Measurements from ENCODE around the gene GPR137.
A peak's percentile ranks its signal among the peaks of the same experiment; 100 is the strongest.

Gene GPR137

DNA sequence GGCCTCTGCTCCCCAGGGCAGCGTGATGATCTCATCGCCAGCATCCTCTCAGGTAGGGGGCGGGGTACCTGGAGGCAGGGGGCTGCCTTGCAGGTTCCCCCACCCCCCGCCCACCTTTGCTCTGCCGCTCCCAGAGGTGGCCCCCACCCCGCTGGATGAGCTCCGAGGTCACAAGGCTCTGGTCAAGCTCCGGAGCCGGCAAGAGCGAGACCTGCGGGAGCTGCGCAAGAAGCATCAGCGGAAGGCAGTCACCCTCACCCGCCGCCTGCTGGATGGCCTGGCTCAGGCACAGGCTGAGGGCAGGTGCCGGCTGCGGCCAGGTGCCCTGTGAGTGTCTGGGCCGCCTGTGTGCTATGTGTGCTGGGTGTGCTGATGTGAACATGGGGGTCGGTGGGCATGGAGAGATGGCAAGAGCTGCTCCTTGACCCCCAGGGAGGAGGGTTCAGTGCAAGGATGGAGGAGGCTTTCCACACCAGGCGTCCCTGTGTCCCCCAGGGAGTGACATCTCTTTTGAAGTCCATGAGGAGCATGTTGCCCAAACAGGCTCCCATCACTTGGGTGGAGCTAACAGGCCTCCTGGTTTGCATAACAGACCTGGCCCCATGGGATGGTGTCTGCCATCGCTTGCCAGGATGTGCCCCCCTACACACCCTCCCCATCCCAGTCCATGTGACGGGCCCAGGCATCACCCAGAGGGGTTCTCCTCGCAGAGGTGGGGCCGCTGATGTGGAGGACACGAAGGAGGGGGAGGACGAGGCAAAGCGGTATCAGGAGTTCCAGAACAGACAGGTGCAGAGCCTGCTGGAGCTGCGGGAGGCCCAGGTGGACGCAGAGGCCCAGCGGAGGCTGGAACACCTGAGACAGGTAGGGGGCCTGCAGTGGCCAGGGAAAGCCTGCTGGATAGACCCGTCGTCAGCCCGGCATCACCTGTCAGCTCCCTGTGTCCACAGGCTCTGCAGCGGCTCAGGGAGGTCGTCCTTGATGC lies 20.2 kb upstream of the GPR137 start:
- Histone ChIP-seq H3K27ac (ENCODE audit: low read length) (no peak overlapping the region), H3K4me1 (ENCODE audit: control insufficient read depth, insufficient read depth, low read length) (peaks cover 24% of the 10 kb centered on the region), H3K9ac (ENCODE audit: low read length in 2 of 2) (no peak overlapping the region), H3K36me3 (ENCODE audit: control insufficient read depth in 2 of 2, insufficient read depth in 2 of 2, low read length in 2 of 2) (peaks cover 12 to 27% of the 10 kb centered on the region in 2 donors), H3K9me3 (ENCODE audit: control insufficient read depth in 2 of 2, low read length in 2 of 2) (no peaks in the 10 kb centered on the region), H3K27me3 (ENCODE audit: control insufficient read depth in 1 of 2, insufficient read depth in 2 of 2, low read length in 2 of 2) (no peaks in the 10 kb centered on the region), H3K4me3 (ENCODE audit: low read length in 2 of 2) (no peak overlapping the region)

DNA sequence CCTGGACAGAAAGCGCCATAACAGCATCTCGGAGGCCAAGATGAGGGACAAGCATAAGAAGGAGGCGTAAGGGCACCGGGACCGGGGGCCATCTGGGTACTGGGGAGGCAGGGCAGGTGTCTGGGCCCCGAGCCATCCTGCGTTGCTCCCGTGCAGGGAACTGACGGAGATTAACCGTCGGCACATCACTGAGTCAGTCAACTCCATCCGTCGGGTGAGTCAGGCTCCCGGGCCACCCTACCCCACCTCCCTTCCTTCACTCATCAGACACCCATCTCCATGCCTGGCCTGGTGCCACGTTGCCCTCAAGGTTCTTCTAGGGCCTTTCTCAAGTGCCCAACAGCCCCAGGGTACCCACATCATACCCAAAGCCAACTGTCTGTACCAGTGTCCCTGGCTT lies 19.3 kb upstream of the GPR137 start:
- Histone ChIP-seq H3K27me3 (ENCODE audit: control insufficient read depth in 1 of 2, insufficient read depth in 2 of 2, low read length in 2 of 2) (no peaks in the 10 kb centered on the region), H3K4me1 (ENCODE audit: control insufficient read depth, insufficient read depth, low read length) (peaks cover 26% of the 10 kb centered on the region), H3K27ac (ENCODE audit: low read length) (no peak overlapping the region), H3K9ac (ENCODE audit: low read length in 2 of 2) (no peak overlapping the region), H3K36me3 (ENCODE audit: control insufficient read depth in 2 of 2, insufficient read depth in 2 of 2, low read length in 2 of 2) (peaks cover 12 to 25% of the 10 kb centered on the region in 2 donors), H3K9me3 (ENCODE audit: control insufficient read depth in 2 of 2, low read length in 2 of 2) (no peaks in the 10 kb centered on the region), H3K4me3 (ENCODE audit: low read length in 2 of 2) (no peak overlapping the region)

DNA sequence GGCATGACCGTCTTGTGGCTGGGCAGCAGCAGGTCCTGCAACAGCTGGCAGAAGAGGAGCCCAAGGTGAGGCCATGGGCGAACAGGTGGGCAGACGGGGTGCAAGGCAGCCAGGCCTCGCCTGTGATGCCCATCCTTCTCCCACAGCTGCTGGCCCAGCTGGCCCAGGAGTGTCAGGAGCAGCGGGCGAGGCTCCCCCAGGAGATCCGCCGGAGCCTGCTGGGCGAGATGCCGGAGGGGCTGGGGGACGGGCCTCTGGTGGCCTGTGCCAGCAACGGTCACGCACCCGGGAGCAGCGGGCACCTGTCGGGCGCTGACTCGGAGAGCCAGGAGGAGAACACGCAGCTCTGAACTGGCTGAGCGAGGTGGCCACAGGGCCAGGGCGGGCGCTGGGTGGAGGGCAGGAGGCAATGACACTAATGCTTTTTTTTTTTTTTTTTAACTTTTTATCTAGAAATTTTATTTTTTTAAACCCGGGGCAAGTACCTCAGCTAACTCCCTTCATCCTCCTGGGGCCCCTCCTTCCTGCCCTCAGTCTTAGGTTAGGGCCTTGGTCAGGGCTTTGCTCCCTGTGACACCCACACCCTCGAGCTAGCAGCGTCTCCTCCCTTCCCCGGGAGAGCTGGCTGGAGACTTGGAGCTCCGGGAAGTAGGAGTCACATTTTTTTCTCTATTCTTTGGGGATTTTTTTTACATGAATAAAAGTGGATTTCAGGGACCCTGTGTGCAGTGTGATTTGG lies 18.3 kb upstream of the GPR137 start:
- Histone ChIP-seq H3K9me3 (ENCODE audit: control insufficient read depth in 2 of 2, low read length in 2 of 2) (no peaks in the 10 kb centered on the region), H3K27ac (ENCODE audit: low read length) (peak overlapping the region; percentile 96), H3K27me3 (ENCODE audit: control insufficient read depth in 1 of 2, insufficient read depth in 2 of 2, low read length in 2 of 2) (no peaks in the 10 kb centered on the region), H3K9ac (ENCODE audit: low read length in 2 of 2) (no peak overlapping the region), H3K4me1 (ENCODE audit: control insufficient read depth, insufficient read depth, low read length) (peaks cover 35% of the 10 kb centered on the region), H3K4me3 (ENCODE audit: low read length in 2 of 2) (no peak overlapping the region), H3K36me3 (ENCODE audit: control insufficient read depth in 2 of 2, insufficient read depth in 2 of 2, low read length in 2 of 2) (peaks cover 9 to 20% of the 10 kb centered on the region in 2 donors)

DNA sequence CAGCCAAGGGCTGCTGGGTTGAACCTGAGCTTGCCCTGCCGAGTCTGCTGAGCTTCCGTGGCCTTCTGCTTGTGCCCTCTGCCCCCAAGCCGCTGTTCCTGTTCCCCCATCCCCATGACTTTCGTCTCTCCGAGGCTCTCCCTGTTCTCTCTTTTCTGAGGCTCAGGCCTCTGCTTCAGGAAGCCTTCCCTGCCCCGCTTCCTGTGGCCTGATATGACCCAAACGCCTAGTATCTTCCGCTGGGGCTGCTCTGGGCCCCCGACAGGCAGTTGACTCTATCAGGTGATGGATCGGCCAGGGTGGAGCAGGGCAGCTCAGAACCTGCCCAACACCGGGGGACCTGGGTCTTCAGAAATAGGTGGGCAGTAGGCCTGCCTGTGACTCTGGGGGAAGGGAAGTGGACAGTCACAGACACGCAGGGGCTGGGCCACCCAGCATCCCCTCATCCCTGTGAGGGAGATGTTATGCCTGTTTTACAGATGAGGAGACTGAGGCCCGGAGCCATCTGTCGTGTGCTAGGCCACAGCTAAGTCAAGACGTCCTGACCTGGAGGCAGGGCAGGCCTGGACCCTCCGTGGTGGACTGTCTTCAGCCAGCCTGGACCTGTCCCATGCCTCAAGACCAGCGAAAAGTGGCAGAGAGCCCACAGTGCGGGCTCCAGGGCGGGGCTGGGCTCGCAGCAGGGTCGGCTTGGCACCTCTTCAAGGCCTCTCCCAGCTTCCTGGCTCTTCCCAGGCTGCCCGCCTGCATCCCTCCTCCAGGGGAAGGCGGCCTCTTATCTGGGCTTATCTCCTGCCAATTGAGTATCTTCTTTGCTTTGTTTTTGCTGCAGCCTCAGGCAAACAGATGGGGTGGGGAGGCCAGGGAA lies 17.4 kb upstream of the GPR137 start:
- Histone ChIP-seq H3K9ac (ENCODE audit: low read length in 2 of 2) (peak overlapping the region; percentile 78 to 86), H3K4me1 (ENCODE audit: control insufficient read depth, insufficient read depth, low read length) (peaks cover 35% of the 10 kb centered on the region), H3K27me3 (ENCODE audit: control insufficient read depth in 1 of 2, insufficient read depth in 2 of 2, low read length in 2 of 2) (no peaks in the 10 kb centered on the region), H3K36me3 (ENCODE audit: control insufficient read depth in 2 of 2, insufficient read depth in 2 of 2, low read length in 2 of 2) (peaks cover 0 to 17% of the 10 kb centered on the region in 2 donors), H3K4me3 (ENCODE audit: low read length in 2 of 2) (peak overlapping the region; percentile 72 to 94), H3K27ac (ENCODE audit: low read length) (peak overlapping the region; percentile 96), H3K9me3 (ENCODE audit: control insufficient read depth in 2 of 2, low read length in 2 of 2) (no peaks in the 10 kb centered on the region)

DNA sequence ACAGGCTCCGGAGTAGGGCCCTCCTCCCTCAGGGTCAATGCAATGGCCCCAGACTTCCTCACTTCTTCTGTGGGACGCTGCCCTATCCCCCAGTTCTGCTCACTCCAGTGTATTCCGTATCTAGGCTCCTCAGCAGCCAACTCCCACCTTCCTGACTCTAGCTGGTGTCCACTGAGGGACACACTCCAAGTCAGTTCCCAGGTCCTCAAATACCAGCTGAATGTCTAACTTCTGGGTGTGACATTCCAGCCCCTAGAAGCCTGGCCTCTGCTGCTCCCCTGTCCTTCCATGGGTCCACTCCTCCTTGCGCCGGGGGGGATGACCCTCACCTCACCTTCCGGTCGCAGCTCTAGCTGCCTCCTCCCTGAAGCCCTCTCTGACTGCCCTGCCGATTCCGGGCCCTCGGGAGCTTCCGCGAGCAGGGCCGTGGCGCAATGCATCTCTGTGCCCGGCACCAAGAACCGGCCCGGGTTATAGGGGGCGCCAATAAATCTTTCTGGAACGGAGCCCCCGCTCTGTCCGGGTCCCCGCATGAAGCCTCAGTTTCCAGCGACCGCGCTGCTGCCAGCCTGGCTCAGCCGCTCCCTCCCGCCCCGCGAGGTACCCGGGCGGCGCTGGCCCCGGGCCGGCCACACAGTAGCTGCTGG lies 16.6 kb upstream of the GPR137 start:
- H3K4me1 ChIP-seq (ENCODE audit: control insufficient read depth, insufficient read depth, low read length), result peaks cover 35% of the 10 kb centered on the region
- no peaks in the 10 kb centered on the region for H3K27me3 ChIP-seq (ENCODE audit: control insufficient read depth in 1 of 2, insufficient read depth in 2 of 2, low read length in 2 of 2)
- H3K27ac ChIP-seq (ENCODE audit: low read length), result peak overlapping the region; percentile 96
- no peaks in the 10 kb centered on the region for H3K9me3 ChIP-seq (ENCODE audit: control insufficient read depth in 2 of 2, low read length in 2 of 2)
- H3K9ac ChIP-seq (ENCODE audit: low read length in 2 of 2), result peak overlapping the region; percentile 78 to 86
- H3K36me3 ChIP-seq (ENCODE audit: control insufficient read depth in 2 of 2, insufficient read depth in 2 of 2, low read length in 2 of 2), result peaks cover 0 to 14% of the 10 kb centered on the region in 2 donors
- peak overlapping the region; percentile 72 to 94 for H3K4me3 ChIP-seq (ENCODE audit: low read length in 2 of 2)

DNA sequence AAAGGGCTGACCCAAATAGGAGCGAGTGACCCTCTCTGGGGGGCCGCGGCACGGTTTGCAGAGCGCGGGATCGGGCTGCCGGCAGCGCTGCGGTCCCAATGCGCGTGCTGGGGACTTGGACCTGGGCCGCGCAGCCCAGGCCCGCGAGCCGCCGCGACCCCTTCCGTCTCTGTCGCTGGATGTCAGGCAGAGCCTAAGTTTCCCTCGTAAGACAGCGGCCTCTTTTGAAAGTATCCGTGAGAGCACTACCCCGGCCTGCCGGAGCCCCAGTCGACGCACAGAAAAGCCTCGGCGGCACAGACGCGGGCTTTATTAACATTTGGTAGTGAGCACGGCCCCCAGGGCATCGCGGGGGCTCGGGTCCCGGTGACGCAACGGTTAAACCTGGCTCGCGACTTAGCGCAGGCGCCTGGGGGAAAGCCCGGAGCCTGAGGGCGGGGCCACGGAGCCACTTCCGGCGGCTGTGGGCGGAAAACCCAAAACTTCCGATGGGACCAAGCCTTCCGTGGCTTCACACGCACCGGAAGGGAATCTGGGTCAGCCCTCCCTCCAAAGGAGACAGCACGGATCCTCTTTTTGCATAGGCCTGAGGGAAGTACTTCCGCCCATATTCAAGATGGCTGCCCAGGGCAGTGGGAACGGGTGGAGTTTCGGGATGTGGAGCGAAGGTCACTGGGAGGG lies 16.0 kb upstream of the GPR137 start:
- Histone ChIP-seq H3K27me3 (ENCODE audit: control insufficient read depth in 1 of 2, insufficient read depth in 2 of 2, low read length in 2 of 2) (no peaks in the 10 kb centered on the region), H3K4me1 (ENCODE audit: control insufficient read depth, insufficient read depth, low read length) (peaks cover 35% of the 10 kb centered on the region), H3K27ac (ENCODE audit: low read length) (peak overlapping the region; percentile 96), H3K36me3 (ENCODE audit: control insufficient read depth in 2 of 2, insufficient read depth in 2 of 2, low read length in 2 of 2) (peaks cover 0 to 9% of the 10 kb centered on the region in 2 donors), H3K4me3 (ENCODE audit: low read length in 2 of 2) (peak overlapping the region; percentile 94 to 99), H3K9me3 (ENCODE audit: control insufficient read depth in 2 of 2, low read length in 2 of 2) (no peaks in the 10 kb centered on the region), H3K9ac (ENCODE audit: low read length in 2 of 2) (peak overlapping the region; percentile 93 to 96)

DNA sequence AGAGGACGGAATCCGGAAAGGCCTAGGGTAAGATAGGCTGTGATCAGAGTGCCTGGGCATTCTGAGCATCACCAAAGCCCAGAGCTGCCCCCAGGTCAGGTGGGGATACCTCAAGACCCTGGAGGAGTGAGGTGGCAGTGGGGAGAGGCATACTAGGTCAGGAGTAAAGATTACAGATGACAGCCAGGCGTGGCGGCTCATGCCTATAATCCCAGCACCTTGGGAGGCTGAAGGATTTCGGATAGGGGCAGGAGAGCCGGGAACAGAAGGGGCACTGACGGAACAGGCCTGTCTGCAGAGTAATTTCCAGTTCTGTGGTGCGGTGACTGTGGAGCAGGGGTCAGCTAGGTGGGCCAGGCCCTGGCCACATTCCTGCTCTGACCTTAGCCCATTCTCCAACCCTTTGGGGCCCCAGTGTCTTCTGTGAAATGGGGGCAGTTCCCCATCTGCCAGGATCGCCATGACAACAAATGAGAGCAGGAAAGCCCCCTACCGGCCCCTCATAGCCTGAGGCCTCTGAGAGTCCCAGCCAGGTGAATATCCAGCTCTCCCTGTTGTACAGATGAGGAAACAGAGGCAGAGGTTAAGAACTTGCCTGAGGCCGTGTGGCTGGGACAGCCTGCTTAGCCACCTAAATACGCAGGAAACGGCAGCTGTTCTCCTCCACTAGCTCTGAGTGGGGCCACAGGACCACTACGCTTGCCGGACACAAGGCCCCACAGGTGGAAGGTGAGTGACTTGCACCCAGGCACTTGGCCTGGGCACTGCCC lies 10.4 kb upstream of the GPR137 start:
- H3K9me3 ChIP-seq (ENCODE audit: control insufficient read depth in 2 of 2, low read length in 2 of 2), result no peaks in the 10 kb centered on the region
- no peak overlapping the region for H3K27ac ChIP-seq (ENCODE audit: low read length)
- peaks cover 13% of the 10 kb centered on the region for H3K4me1 ChIP-seq (ENCODE audit: control insufficient read depth, insufficient read depth, low read length)
- no peak overlapping the region for H3K4me3 ChIP-seq (ENCODE audit: low read length in 2 of 2)
- no peaks in the 10 kb centered on the region for H3K27me3 ChIP-seq (ENCODE audit: control insufficient read depth in 1 of 2, insufficient read depth in 2 of 2, low read length in 2 of 2)
- no peak overlapping the region for H3K9ac ChIP-seq (ENCODE audit: low read length in 2 of 2)
- H3K36me3 ChIP-seq (ENCODE audit: control insufficient read depth in 2 of 2, insufficient read depth in 2 of 2, low read length in 2 of 2), result peaks cover 11 to 17% of the 10 kb centered on the region in 2 donors

DNA sequence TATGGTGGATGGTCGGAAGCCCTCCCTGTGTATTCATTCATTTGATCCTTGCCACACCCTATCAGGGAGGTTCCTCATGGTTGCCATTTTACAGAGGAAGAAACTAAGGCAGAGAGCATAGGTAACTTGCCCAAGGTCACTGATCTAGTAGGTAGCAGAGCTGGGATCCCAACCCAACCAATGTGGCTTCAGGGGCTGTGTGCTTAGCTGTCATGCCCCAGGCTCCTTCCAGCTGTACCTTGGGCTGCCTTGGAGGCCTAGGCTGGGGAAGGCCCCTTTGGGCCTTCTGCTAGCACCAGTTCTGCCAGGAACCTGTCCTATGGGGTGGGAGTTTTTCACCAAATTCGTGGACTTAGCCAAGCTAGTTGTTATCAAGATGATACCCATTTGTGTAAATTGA lies 9.8 kb upstream of the GPR137 start:
- H3K9ac ChIP-seq (ENCODE audit: low read length in 2 of 2), result no peak overlapping the region
- H3K36me3 ChIP-seq (ENCODE audit: control insufficient read depth in 2 of 2, insufficient read depth in 2 of 2, low read length in 2 of 2), result peaks cover 11 to 17% of the 10 kb centered on the region in 2 donors
- H3K9me3 ChIP-seq (ENCODE audit: control insufficient read depth in 2 of 2, low read length in 2 of 2), result no peaks in the 10 kb centered on the region
- peaks cover 8% of the 10 kb centered on the region for H3K4me1 ChIP-seq (ENCODE audit: control insufficient read depth, insufficient read depth, low read length)
- H3K4me3 ChIP-seq (ENCODE audit: low read length in 2 of 2), result no peak overlapping the region
- H3K27me3 ChIP-seq (ENCODE audit: control insufficient read depth in 1 of 2, insufficient read depth in 2 of 2, low read length in 2 of 2), result no peaks in the 10 kb centered on the region
- H3K27ac ChIP-seq (ENCODE audit: low read length), result no peak overlapping the region

Data from stomach smooth muscle (tissue), 2 donors.